OCI-LY7 (cell line): Measurements from ENCODE around the gene RPH3AL.

Experiments used
- CTCF ChIP-seq: fragments of 200-600 bp; sonication (generic); conservative IDR thresholded peaks from 2 replicates; pipeline ENCODE4 v1.5.1; 2014; ENCODE audit warnings: mild to moderate bottlenecking, antibody characterized with exemption, low read length, moderate library complexity, mixed read lengths
- EZH2phosphoT487 ChIP-seq: fragments of 200-600 bp; sonication (generic); IDR thresholded peaks from 2 replicates; pipeline ENCODE4 v1.6.1; 2018; ENCODE audit warnings: low read depth, borderline replicate concordance, mild to moderate bottlenecking, mixed run types, antibody characterized with exemption, low read length, moderate library complexity, mixed read lengths

GRCh38 chr17:381516-381915, 28.9 kb upstream of the RPH3AL start:
- no peak for TF ChIP-seq CTCF
- no peak for TF ChIP-seq EZH2phosphoT487
